Naive B cell (primary cell): ENCODE measurements around the gene CCDC80. TPM values are rescaled to one million over a fixed set of nuclear protein-coding genes. Genes with fewer than 3 reads are reported as not detected.
"Not testable (repeated sequence)": the region's sequence is repeated elsewhere in the genome, so short reads cannot be mapped to it uniquely, and the experiment has no call there.

Experiments used
- ATAC-seq, 2 donors: fragments of 150-1000 bp; cut with Tn5 transposase; 2 replicates each; pipeline ENCODE4 v1.10.0; 2021; ENCODE audit warnings: low read depth in 2 of 2, mild to moderate bottlenecking in 2 of 2, moderate library complexity in 2 of 2
- DNase-seq: peaks from one replicate; pipeline ENCODE4 v3.0.0; 2022
- H3K27ac Mint-ChIP-seq, 6 donors: one replicate each; pipeline ENCODE4 v1.8.0; 2020 to 2022; ENCODE audit warnings: mild to moderate bottlenecking in 6 of 6, mixed read lengths in 6 of 6, moderate library complexity in 5 of 6, inconsistent platforms in 2 of 6
- H3K27me3 Mint-ChIP-seq, 3 donors: one replicate each; pipeline ENCODE4 v1.8.0; 2021 to 2022; ENCODE audit warnings: mixed read lengths in 3 of 3, mild to moderate bottlenecking in 1 of 3
- H3K36me3 Mint-ChIP-seq, 2 donors: one replicate each; pipeline ENCODE4 v1.8.0; 2020 to 2022; ENCODE audit warnings: mixed read lengths in 2 of 2, inconsistent platforms in 1 of 2, mild to moderate bottlenecking in 1 of 2
- H3K4me1 Mint-ChIP-seq, 3 donors: one replicate each; pipeline ENCODE4 v1.8.0; 2020 to 2022; ENCODE audit warnings: mixed read lengths in 3 of 3, inconsistent platforms in 1 of 3, mild to moderate bottlenecking in 1 of 3, moderate library complexity in 1 of 3
- H3K4me3 Mint-ChIP-seq, 8 donors: one replicate each; pipeline ENCODE4 v1.8.0; 2020 to 2022; ENCODE audit warnings: mild to moderate bottlenecking in 8 of 8, mixed read lengths in 8 of 8, moderate library complexity in 8 of 8, inconsistent platforms in 2 of 8
- H3K9me3 Mint-ChIP-seq, 7 donors: one replicate each; pipeline ENCODE4 v1.8.0; 2020 to 2022; ENCODE audit warnings: mixed read lengths in 7 of 7, mild to moderate bottlenecking in 5 of 7, inconsistent platforms in 2 of 7, moderate library complexity in 1 of 7
- polyA plus RNA-seq, 6 donors: library from polyadenylated mRNA; unstranded; fragments of 300-500 nt; fragmentation: Illumina TruSeq; gene quantifications; one replicate each; pipeline ENCODE4 v1.2.3, GENCODE V29; 2021; ENCODE audit warnings: low read depth in 6 of 6

The CCDC80 gene
- polyA plus RNA-seq, 6 donors from 2014 or later = 0.05 to 0.29 (median 0.12) TPM; not detected in 2

GRCh38 chr3:112585782-112586181 is 55.2 kb downstream of the CCDC80 start:
- DNase-seq = no peak
- peak overlapping the region; percentile 62 to 93 (median 67) for H3K27ac Mint-ChIP-seq
- peak overlapping the region in 3 of 8 donors; percentile 25 to 74 (median 48) for H3K4me3 Mint-ChIP-seq
- peaks cover 0 to 2% (median 0%) of the 10 kb centered on the region in 7 donors for H3K9me3 Mint-ChIP-seq
- peaks cover 25 to 44% (median 29%) of the 10 kb centered on the region in 3 donors for H3K4me1 Mint-ChIP-seq
- peaks cover 4 to 19% of the 10 kb centered on the region in 2 donors for H3K36me3 Mint-ChIP-seq
- no peak for ATAC-seq
- H3K27me3 Mint-ChIP-seq = no peaks in the 10 kb centered on the region

GRCh38 chr3:112583105-112583504 is 57.8 kb downstream of the CCDC80 start:
- ATAC-seq = no peak
- H3K27me3 Mint-ChIP-seq = no peaks in the 10 kb centered on the region
- DNase-seq = no peak
- H3K4me3 Mint-ChIP-seq = no peak overlapping the region
- no peak overlapping the region for H3K27ac Mint-ChIP-seq
- H3K36me3 Mint-ChIP-seq = peaks cover 0 to 7% of the 10 kb centered on the region in 2 donors
- peaks cover 36 to 45% (median 44%) of the 10 kb centered on the region in 3 donors for H3K4me1 Mint-ChIP-seq
- peaks cover 0 to 4% (median 0%) of the 10 kb centered on the region in 7 donors for H3K9me3 Mint-ChIP-seq

- peak; percentile 22 for DNase-seq
- Mint-ChIP-seq H3K9me3 (peaks cover 0 to 4% (median 0%) of the 10 kb centered on the region in 7 donors), H3K36me3 (peaks cover 0 to 2% of the 10 kb centered on the region in 2 donors), H3K27me3 (no peaks in the 10 kb centered on the region), H3K4me1 (peaks cover 34 to 42% (median 39%) of the 10 kb centered on the region in 3 donors), H3K4me3 (no peak overlapping the region), H3K27ac (peak overlapping the region in 3 of 6 donors; percentile 2 to 84 (median 60))
- ATAC-seq = no peak
These were observed 58.6 kb downstream of the CCDC80 start for GRCh38 chr3:112582244-112582874.

GRCh38 chr3:112579697-112580096 is 61.2 kb downstream of the CCDC80 start:
- peaks cover 14 to 19% (median 16%) of the 10 kb centered on the region in 3 donors for H3K4me1 Mint-ChIP-seq
- H3K27me3 Mint-ChIP-seq = no peaks in the 10 kb centered on the region
- DNase-seq (no peak), ATAC-seq (no peak)
- peak overlapping the region in 4 of 8 donors; percentile 3 to 48 (median 22) for H3K4me3 Mint-ChIP-seq
- peaks cover 0 to 4% (median 0%) of the 10 kb centered on the region in 7 donors for H3K9me3 Mint-ChIP-seq
- peaks cover 0 to 7% of the 10 kb centered on the region in 2 donors for H3K36me3 Mint-ChIP-seq
- H3K27ac Mint-ChIP-seq = peak overlapping the region; percentile 78 to 96 (median 89)

- DNase-seq (peak; percentile 71), ATAC-seq (peak; percentile 93)
- Mint-ChIP-seq H3K4me3 (peak overlapping the region in 5 of 8 donors; percentile 2 to 48 (median 21)), H3K27me3 (no peaks in the 10 kb centered on the region), H3K27ac (peak overlapping the region; percentile 72 to 96 (median 89)), H3K36me3 (peaks cover 0 to 7% of the 10 kb centered on the region in 2 donors), H3K4me1 (peaks cover 14 to 19% (median 16%) of the 10 kb centered on the region in 3 donors), H3K9me3 (peaks cover 0 to 4% (median 0%) of the 10 kb centered on the region in 7 donors)
These were observed 61.7 kb downstream of the CCDC80 start for GRCh38 chr3:112579232-112579631.

GRCh38 chr3:112572701-112573100 is 68.2 kb downstream of the CCDC80 start:
- no peak for DNase-seq
- H3K9me3 Mint-ChIP-seq = no peaks in the 10 kb centered on the region
- peaks cover 22% of the 10 kb centered on the region in 2 donors for H3K36me3 Mint-ChIP-seq
- H3K27me3 Mint-ChIP-seq = no peaks in the 10 kb centered on the region
- peak overlapping the region in 2 of 8 donors; percentile 33 to 51 for H3K4me3 Mint-ChIP-seq
- peaks cover 11 to 15% (median 15%) of the 10 kb centered on the region in 3 donors for H3K4me1 Mint-ChIP-seq
- ATAC-seq = no peak
- H3K27ac Mint-ChIP-seq = peak overlapping the region in 1 of 6 donors; percentile 2

GRCh38 chr3:112569265-112569664 is 71.7 kb downstream of the CCDC80 start:
- peaks cover 24 to 38% (median 28%) of the 10 kb centered on the region in 3 donors for H3K4me1 Mint-ChIP-seq
- ATAC-seq = no peak
- H3K4me3 Mint-ChIP-seq = no peak overlapping the region
- no peaks in the 10 kb centered on the region for H3K27me3 Mint-ChIP-seq
- peak overlapping the region in 1 of 6 donors; percentile 12 for H3K27ac Mint-ChIP-seq
- peaks cover 29 to 30% of the 10 kb centered on the region in 2 donors for H3K36me3 Mint-ChIP-seq
- no peaks in the 10 kb centered on the region for H3K9me3 Mint-ChIP-seq
- DNase-seq = no peak

GRCh38 chr3:112568642-112569041 is 72.3 kb downstream of the CCDC80 start:
- Mint-ChIP-seq H3K27me3 (no peaks in the 10 kb centered on the region), H3K4me3 (no peak overlapping the region), H3K4me1 (peaks cover 29 to 44% (median 32%) of the 10 kb centered on the region in 3 donors), H3K36me3 (peaks cover 29 to 30% of the 10 kb centered on the region in 2 donors), H3K9me3 (no peaks in the 10 kb centered on the region), H3K27ac (no peak overlapping the region)
- DNase-seq (no peak), ATAC-seq (no peak)

- H3K36me3 Mint-ChIP-seq = peaks cover 14 to 17% of the 10 kb centered on the region in 2 donors
- peak overlapping the region in 2 of 6 donors; percentile 13 to 60 for H3K27ac Mint-ChIP-seq
- ATAC-seq = no peak
- no peaks in the 10 kb centered on the region for H3K27me3 Mint-ChIP-seq
- H3K4me1 Mint-ChIP-seq = peaks cover 38 to 60% (median 50%) of the 10 kb centered on the region in 3 donors
- no peak overlapping the region for H3K4me3 Mint-ChIP-seq
- DNase-seq = no peak
- H3K9me3 Mint-ChIP-seq = no peaks in the 10 kb centered on the region
These were observed 76.0 kb downstream of the CCDC80 start for GRCh38 chr3:112564940-112565305.

- Mint-ChIP-seq H3K27ac (peak overlapping the region in 1 of 6 donors; percentile 45), H3K4me3 (peak overlapping the region in 4 of 8 donors; percentile 26 to 94 (median 34)), H3K4me1 (peaks cover 42 to 65% (median 54%) of the 10 kb centered on the region in 3 donors), H3K36me3 (peaks cover 12 to 14% of the 10 kb centered on the region in 2 donors)
- H3K9me3 Mint-ChIP-seq, H3K27me3 Mint-ChIP-seq, DNase-seq, ATAC-seq: not testable (repeated sequence)
These were observed 76.5 kb downstream of the CCDC80 start for GRCh38 chr3:112564247-112564939.

- no peaks in the 10 kb centered on the region for H3K27me3 Mint-ChIP-seq
- H3K27ac Mint-ChIP-seq = peak within 1 kb of the TSS; percentile 97 to 100 (median 99)
- peaks cover 11 to 13% of the 10 kb centered on the region in 2 donors for H3K36me3 Mint-ChIP-seq
- H3K4me1 Mint-ChIP-seq = peaks cover 47 to 65% (median 64%) of the 10 kb centered on the region in 3 donors
- DNase-seq (peak; percentile 99), ATAC-seq (peak; percentile 80 to 82)
- no peaks in the 10 kb centered on the region for H3K9me3 Mint-ChIP-seq
- peak within 1 kb of the TSS; percentile 92 to 100 (median 99) for H3K4me3 Mint-ChIP-seq
These were observed 79.0 kb downstream of the CCDC80 start, which contains the start of the genes ATG3 and SLC35A5 for GRCh38 chr3:112561734-112562529. ATG3 (minus strand) TSS chr3:112561962; CDS start chr3:112561528, 434 bp downstream. SLC35A5 (plus strand) TSS chr3:112562045; CDS start chr3:112563404, 1,359 bp downstream.

- Mint-ChIP-seq H3K27me3 (no peaks in the 10 kb centered on the region), H3K36me3 (peaks cover 7 to 8% of the 10 kb centered on the region in 2 donors), H3K9me3 (no peaks in the 10 kb centered on the region), H3K4me3 (peak overlapping the region; percentile 92 to 100 (median 99)), H3K27ac (peak overlapping the region; percentile 69 to 99 (median 98)), H3K4me1 (peaks cover 43 to 63% (median 61%) of the 10 kb centered on the region in 3 donors)
- ATAC-seq = peak; percentile 37 to 39
- DNase-seq = no peak
These were observed 79.5 kb downstream of the CCDC80 start for GRCh38 chr3:112561484-112561733.
